Testis (tissue), 2 donors: ENCODE data around the gene CPLX3.

Experiments
- CTCF ChIP-seq, 3 experiments: fragments of 450-650 bp in 2 of 3; fragments of 200-600 bp in 1 of 3; sonication (generic) in 1 of 3; IDR thresholded peaks; one replicate each; pipeline ENCODE4 v1.5.1; 2016 to 2019; ENCODE audit warnings: antibody characterized with exemption in 3 of 3, mild to moderate bottlenecking in 2 of 3, moderate library complexity in 1 of 3
- POLR2A ChIP-seq: fragments of 450-650 bp; IDR thresholded peaks from one replicate; pipeline ENCODE4 v1.6.1; 2017; ENCODE audit warnings: antibody characterized with exemption, mild to moderate bottlenecking, moderate library complexity

GRCh38 chr15:74788683-74789151 lies 37.7 kb upstream of the CPLX3 start:
- TF ChIP-seq CTCF (IDR thresholded peaks at IDR 0.05): no peak
- TF ChIP-seq POLR2A: no peak
